Measurements from ENCODE around the gene PPP2R2C. TPM values are rescaled to one million over a fixed set of nuclear protein-coding genes. Genes with fewer than 3 reads are reported as not detected.

Gene PPP2R2C
- total and polyA plus RNA-seq, 10 of the 15 experiments (the other 5 are each of a cell fraction or from before 2014, with no cell fraction given) = 0.13 to 0.15 TPM; not detected in 8

DNA sequence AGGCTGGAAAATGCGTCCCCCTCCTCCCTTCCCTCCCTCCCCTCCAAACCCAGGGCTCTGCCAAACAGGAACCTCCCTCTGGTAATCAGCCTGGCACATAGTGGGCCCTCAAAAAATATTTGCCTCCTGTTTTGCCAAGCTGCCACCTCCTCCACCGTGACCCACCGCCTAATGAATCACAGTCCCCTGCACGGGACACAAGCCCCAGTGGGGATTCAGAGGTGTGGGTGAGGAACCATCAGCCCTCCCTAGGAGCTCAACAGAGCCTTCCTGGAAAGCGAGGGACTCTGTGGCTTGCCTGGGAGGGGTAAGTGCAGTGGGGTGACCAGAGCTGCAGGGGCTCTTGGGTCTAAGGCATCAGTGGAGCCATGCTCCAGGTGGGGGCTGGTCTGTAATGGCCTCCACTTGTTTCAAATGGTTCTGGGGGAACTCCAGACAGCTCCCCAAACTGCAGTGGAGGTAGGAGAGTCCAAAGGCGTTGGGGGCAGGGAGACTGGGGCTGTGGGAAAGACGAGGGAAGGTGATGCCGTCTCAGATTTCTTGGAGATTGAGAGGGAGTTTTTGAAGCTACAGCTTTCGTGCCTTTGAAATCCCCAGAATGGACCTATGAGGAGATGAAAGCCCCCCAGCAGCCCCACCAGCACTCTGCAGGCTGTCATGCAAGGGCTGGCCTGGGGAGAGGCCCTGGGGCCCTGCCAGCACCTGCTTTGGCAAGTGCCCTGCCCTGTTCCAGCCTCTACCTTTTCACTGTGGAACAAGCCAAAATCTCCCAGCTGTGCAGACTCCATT, 1.0 kb upstream of the PPP2R2C start (continued):
- TF ChIP-seq TAF1 (IDR thresholded peaks at IDR 0.05; ENCODE audit: borderline replicate concordance, low read depth, low read length) = no peak
- TF ChIP-seq BCL11A (IDR thresholded peaks at IDR 0.05; ENCODE audit: low read depth, low read length) = no peak
- TF ChIP-seq, protein P1, sequence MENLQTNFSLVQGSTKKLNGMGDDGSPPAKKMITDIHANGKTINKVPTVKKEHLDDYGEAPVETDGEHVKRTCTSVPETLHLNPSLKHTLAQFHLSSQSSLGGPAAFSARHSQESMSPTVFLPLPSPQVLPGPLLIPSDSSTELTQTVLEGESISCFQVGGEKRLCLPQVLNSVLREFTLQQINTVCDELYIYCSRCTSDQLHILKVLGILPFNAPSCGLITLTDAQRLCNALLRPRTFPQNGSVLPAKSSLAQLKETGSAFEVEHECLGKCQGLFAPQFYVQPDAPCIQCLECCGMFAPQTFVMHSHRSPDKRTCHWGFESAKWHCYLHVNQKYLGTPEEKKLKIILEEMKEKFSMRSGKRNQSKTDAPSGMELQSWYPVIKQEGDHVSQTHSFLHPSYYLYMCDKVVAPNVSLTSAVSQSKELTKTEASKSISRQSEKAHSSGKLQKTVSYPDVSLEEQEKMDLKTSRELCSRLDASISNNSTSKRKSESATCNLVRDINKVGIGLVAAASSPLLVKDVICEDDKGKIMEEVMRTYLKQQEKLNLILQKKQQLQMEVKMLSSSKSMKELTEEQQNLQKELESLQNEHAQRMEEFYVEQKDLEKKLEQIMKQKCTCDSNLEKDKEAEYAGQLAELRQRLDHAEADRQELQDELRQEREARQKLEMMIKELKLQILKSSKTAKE (IDR thresholded peaks at IDR 0.05; ENCODE audit: low read depth, poor library complexity, severe bottlenecking) = no peak
- TF ChIP-seq RBBP5 (conservative IDR thresholded peaks at IDR 0.05) = no peak

DNA sequence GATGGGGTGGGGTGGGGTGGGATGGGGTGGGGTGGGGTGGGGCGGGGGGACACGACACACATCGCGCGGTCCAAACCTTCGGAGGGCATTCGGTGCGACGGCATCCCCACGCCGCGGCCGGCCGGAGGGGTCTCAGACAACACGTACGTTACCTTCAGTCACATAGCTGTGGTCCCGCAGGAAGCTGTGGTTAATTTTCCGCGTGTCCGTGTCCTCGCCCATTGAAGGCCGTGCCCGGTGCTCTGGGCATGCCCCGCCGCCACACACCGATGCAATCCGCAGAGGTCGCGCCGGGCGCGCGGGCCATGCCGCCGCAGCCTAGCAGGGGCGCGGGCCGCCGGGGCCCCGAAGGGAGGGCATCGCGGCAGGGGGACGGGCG, 417 bp downstream of the PPP2R2C start:
- H3K27ac ChIP-seq (ENCODE audit: control insufficient read depth, insufficient read depth) = no peak overlapping the region
- H3K4me1 ChIP-seq (ENCODE audit: control insufficient read depth, insufficient read depth, low read length) = no peaks in the 10 kb centered on the region
- no peaks in the 10 kb centered on the region; the same call in 2 of the 3 replicates for H3K9me3 ChIP-seq (replicated peaks; ENCODE audit: control insufficient read depth, insufficient read depth, low read length)
- 18% methylated on average over 26 of the region's 44 CpGs for WGBS (ENCODE audit: insufficient coverage, insufficient replicate concordance, low lambda C conversion rate, missing lambda C conversion rate)
- ChIA-PET RAD21 (ENCODE audit: unreplicated experiment) (no interaction called here), POLR2A (no interaction called here), CTCF (no interaction called here), SMC1A (ENCODE audit: uncharacterized antibody, unreplicated experiment) (no interaction called here)
- H3K27me3 ChIP-seq (replicated peaks in 1 of 2; ENCODE audit: control insufficient read depth in 2 of 2, insufficient read depth in 2 of 2, low read length in 1 of 2) = peaks cover 0 to 4% of the 10 kb centered on the region in 2 experiments; a peak in 2 of 4 replicates
- H2AFZ ChIP-seq (ENCODE audit: control insufficient read depth, low read depth, low read length) = no peak overlapping the region
- in situ Hi-C loops (cut with MboI) = no loop called here
- no peaks in the 10 kb centered on the region for H3K79me2 ChIP-seq (ENCODE audit: control insufficient read depth, insufficient read depth, low read length)
- H4K20me1 ChIP-seq (ENCODE audit: control insufficient read depth, insufficient read depth) = no peaks in the 10 kb centered on the region
- DNase-seq (ENCODE audit: low read depth, low spot score) (no peak), ATAC-seq (no peak), FAIRE-seq (no peak)
- intact Hi-C loops (cut with micrococcal nuclease; ENCODE audit: unreplicated experiment) = no loop called here
- no peak overlapping the region for H3K9ac ChIP-seq (ENCODE audit: control insufficient read depth, insufficient read depth, low read length)
- no peak overlapping the region for H3K4me3 ChIP-seq
- no TSS peak for BruUV-seq (replicated peaks)
- H3K36me3 ChIP-seq (ENCODE audit: control insufficient read depth in 2 of 2, insufficient read depth in 2 of 2, low read length in 1 of 2) = no peaks in the 10 kb centered on the region
- H3K4me2 ChIP-seq (ENCODE audit: control insufficient read depth, insufficient read depth) = no peak overlapping the region
- TF ChIP-seq TCF3 (IDR thresholded peaks at IDR 0.05; ENCODE audit: borderline replicate concordance, insufficient read depth, low read depth, low read length) (no peak), SMAD5 (IDR thresholded peaks at IDR 0.05; ENCODE audit: low read depth) (no peak), JUND (IDR thresholded peaks at IDR 0.05; ENCODE audit: low read depth, low read length) (no peak), SUZ12 (IDR thresholded peaks at IDR 0.05; ENCODE audit: unreplicated experiment) (no peak), POLR2A (IDR thresholded peaks at IDR 0.05; ENCODE audit: low read depth, low read length) (no peak), KAT2A (conservative IDR thresholded peaks at IDR 0.05; ENCODE audit: control insufficient read depth, low read depth, low read length) (no peak), NFYB (IDR thresholded peaks at IDR 0.05; ENCODE audit: insufficient read depth, low read depth, low read length) (no peak), RBBP5 (conservative IDR thresholded peaks at IDR 0.05) (no peak), IRF4 (IDR thresholded peaks at IDR 0.05; ENCODE audit: low read depth, low read length) (no peak), SIX5 (IDR thresholded peaks at IDR 0.05; ENCODE audit: low read depth, low read length, severe bottlenecking) (no peak), TCF12 (IDR thresholded peaks at IDR 0.05; ENCODE audit: low read depth, low read length) (no peak), TCF7 (IDR thresholded peaks at IDR 0.05; ENCODE audit: borderline replicate concordance) (no peak)
- TF ChIP-seq, protein P2, sequence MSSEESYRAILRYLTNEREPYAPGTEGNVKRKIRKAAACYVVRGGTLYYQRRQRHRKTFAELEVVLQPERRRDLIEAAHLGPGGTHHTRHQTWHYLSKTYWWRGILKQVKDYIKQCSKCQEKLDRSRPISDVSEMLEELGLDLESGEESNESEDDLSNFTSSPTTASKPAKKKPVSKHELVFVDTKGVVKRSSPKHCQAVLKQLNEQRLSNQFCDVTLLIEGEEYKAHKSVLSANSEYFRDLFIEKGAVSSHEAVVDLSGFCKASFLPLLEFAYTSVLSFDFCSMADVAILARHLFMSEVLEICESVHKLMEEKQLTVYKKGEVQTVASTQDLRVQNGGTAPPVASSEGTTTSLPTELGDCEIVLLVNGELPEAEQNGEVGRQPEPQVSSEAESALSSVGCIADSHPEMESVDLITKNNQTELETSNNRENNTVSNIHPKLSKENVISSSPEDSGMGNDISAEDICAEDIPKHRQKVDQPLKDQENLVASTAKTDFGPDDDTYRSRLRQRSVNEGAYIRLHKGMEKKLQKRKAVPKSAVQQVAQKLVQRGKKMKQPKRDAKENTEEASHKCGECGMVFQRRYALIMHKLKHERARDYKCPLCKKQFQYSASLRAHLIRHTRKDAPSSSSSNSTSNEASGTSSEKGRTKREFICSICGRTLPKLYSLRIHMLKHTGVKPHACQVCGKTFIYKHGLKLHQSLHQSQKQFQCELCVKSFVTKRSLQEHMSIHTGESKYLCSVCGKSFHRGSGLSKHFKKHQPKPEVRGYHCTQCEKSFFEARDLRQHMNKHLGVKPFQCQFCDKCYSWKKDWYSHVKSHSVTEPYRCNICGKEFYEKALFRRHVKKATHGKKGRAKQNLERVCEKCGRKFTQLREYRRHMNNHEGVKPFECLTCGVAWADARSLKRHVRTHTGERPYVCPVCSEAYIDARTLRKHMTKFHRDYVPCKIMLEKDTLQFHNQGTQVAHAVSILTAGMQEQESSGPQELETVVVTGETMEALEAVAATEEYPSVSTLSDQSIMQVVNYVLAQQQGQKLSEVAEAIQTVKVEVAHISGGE (CRISPR knock-in tag; IDR thresholded peaks at IDR 0.05) = no peak
- TF ChIP-seq, protein P1 (IDR thresholded peaks at IDR 0.05; ENCODE audit: low read depth, poor library complexity, severe bottlenecking) = no peak

Data from GM12878 (cell line).